H9 (cell line): ENCODE results near the gene LARGE1. TPM values are rescaled to one million over a fixed set of nuclear protein-coding genes. Genes with fewer than 3 reads are reported as not detected.

Source experiments
- DNase-seq: peaks from one replicate; pipeline ENCODE4 v3.0.0-alpha.2; 2017
- H2AFZ ChIP-seq: one replicate; pipeline ENCODE4 v1.6.1; 2013; ENCODE audit warnings: mild to moderate bottlenecking, low read length, control low read depth, moderate library complexity
- H2AK5ac ChIP-seq: 2 replicates; pipeline ENCODE4 v1.6.1; 2013; ENCODE audit warnings: low read length, control low read depth, mixed read lengths; ENCODE audit not compliant: insufficient read length
- H2BK120ac ChIP-seq: one replicate; pipeline ENCODE4 v1.6.1; 2013; ENCODE audit warnings: low read depth, mild to moderate bottlenecking, low read length, control low read depth, inconsistent platforms; ENCODE audit not compliant: poor library complexity, severe bottlenecking
- H2BK12ac ChIP-seq: 2 replicates; pipeline ENCODE4 v1.6.1; 2013; ENCODE audit warnings: low read length, control low read depth, mixed read lengths, low read depth; ENCODE audit not compliant: insufficient read length
- H2BK15ac ChIP-seq: 2 replicates; pipeline ENCODE4 v1.6.1; 2013; ENCODE audit warnings: low read depth, low read length, control low read depth
- H2BK20ac ChIP-seq: one replicate; pipeline ENCODE4 v1.6.1; 2013; ENCODE audit warnings: low read depth, mild to moderate bottlenecking, low read length, control low read depth, inconsistent platforms; ENCODE audit not compliant: poor library complexity, severe bottlenecking
- H2BK5ac ChIP-seq: 2 replicates; pipeline ENCODE4 v1.6.1; 2013; ENCODE audit warnings: low read length, control low read depth, mixed read lengths; ENCODE audit not compliant: insufficient read length
- H3K14ac ChIP-seq: 2 replicates; pipeline ENCODE4 v1.6.1; 2013; ENCODE audit warnings: low read length, control low read depth; ENCODE audit not compliant: insufficient read depth
- H3K18ac ChIP-seq: 2 replicates; pipeline ENCODE4 v1.6.1; 2013; ENCODE audit warnings: low read depth, mild to moderate bottlenecking, mixed read lengths, low read length, control low read depth; ENCODE audit not compliant: insufficient read length
- H3K23ac ChIP-seq: 2 replicates; pipeline ENCODE4 v1.6.1; 2013; ENCODE audit warnings: low read length, control low read depth, mixed read lengths, low read depth; ENCODE audit not compliant: insufficient read length
- H3K23me2 ChIP-seq: 2 replicates; pipeline ENCODE4 v1.6.1; 2013; ENCODE audit warnings: low read depth, mild to moderate bottlenecking, mixed read lengths, low read length, control low read depth; ENCODE audit not compliant: insufficient read length, poor library complexity, severe bottlenecking
- H3K27ac ChIP-seq: 2 replicates; pipeline ENCODE4 v1.5.1; 2013; ENCODE audit warnings: low read length, control low read depth, mixed read lengths, low read depth; ENCODE audit not compliant: insufficient read length
- H3K27me3 ChIP-seq: 2 replicates; pipeline ENCODE4 v1.6.1; 2013; ENCODE audit warnings: low read length, control low read depth, inconsistent platforms; ENCODE audit not compliant: insufficient read depth
- H3K4ac ChIP-seq: 2 replicates; pipeline ENCODE4 v1.6.1; 2013; ENCODE audit warnings: low read depth, mild to moderate bottlenecking, control low read depth, inconsistent platforms, low read length, moderate library complexity
- H3K4me1 ChIP-seq: 2 replicates; pipeline ENCODE4 v1.6.1; 2013; ENCODE audit warnings: low read length, control low read depth, inconsistent platforms; ENCODE audit not compliant: insufficient read depth
- H3K4me2 ChIP-seq: 2 replicates; pipeline ENCODE4 v1.6.1; 2013; ENCODE audit warnings: low read length, control low read depth, mixed read lengths; ENCODE audit not compliant: insufficient read length, insufficient read depth
- H3K56ac ChIP-seq: 2 replicates; pipeline ENCODE4 v1.6.1; 2013; ENCODE audit warnings: low read depth, mild to moderate bottlenecking, mixed read lengths, low read length, control low read depth; ENCODE audit not compliant: insufficient read length
- H3K79me1 ChIP-seq: 2 replicates; pipeline ENCODE4 v1.6.1; 2013; ENCODE audit warnings: low read depth, mild to moderate bottlenecking, moderate library complexity, low read length, control low read depth, inconsistent platforms; ENCODE audit not compliant: insufficient read depth, poor library complexity, severe bottlenecking
- H3K79me2 ChIP-seq: 2 replicates; pipeline ENCODE4 v1.6.1; 2013; ENCODE audit warnings: low read length, control low read depth, inconsistent platforms; ENCODE audit not compliant: insufficient read depth
- H3K9ac ChIP-seq: 2 replicates; pipeline ENCODE4 v1.6.1; 2013; ENCODE audit warnings: low read length, control low read depth, mixed read lengths; ENCODE audit not compliant: insufficient read length; ENCODE audit errors: extremely low read depth
- H3K9me3 ChIP-seq: one replicate; pipeline ENCODE4 v1.6.1; 2013; ENCODE audit warnings: low read depth, low read length, inconsistent platforms; ENCODE audit not compliant: control insufficient read depth
- H3T11ph ChIP-seq: one replicate; pipeline ENCODE4 v1.6.1; 2013; ENCODE audit warnings: mild to moderate bottlenecking, low read length, control low read depth, inconsistent platforms
- H4K20me1 ChIP-seq: one replicate; pipeline ENCODE4 v1.6.1; 2013; ENCODE audit not compliant: control insufficient read depth, insufficient read length, insufficient read depth
- H4K5ac ChIP-seq: 2 replicates; pipeline ENCODE4 v1.6.1; 2013; ENCODE audit warnings: low read depth, mild to moderate bottlenecking, mixed read lengths, low read length, control low read depth; ENCODE audit not compliant: insufficient read length
- H4K8ac ChIP-seq: replicated peaks from 2 replicates; pipeline ENCODE4 v1.6.1; 2013; ENCODE audit warnings: low read length, control low read depth, mixed read lengths, low read depth; ENCODE audit not compliant: insufficient read length
- H4K91ac ChIP-seq: 2 replicates; pipeline ENCODE4 v1.6.1; 2013; ENCODE audit warnings: low read depth, mild to moderate bottlenecking, moderate library complexity, mixed read lengths, low read length, control low read depth; ENCODE audit not compliant: insufficient read length
- H3K27ac Mint-ChIP-seq, 3 experiments: 2 replicates in 2 of 3; 3 replicates in 1 of 3; pipeline ENCODE4 v1.8.0; 2020 to 2021; ENCODE audit warnings: mixed read lengths in 3 of 3, mild to moderate bottlenecking in 1 of 3, moderate library complexity in 1 of 3
- H3K27me3 Mint-ChIP-seq: 2 replicates; pipeline ENCODE4 v1.8.0; 2021; ENCODE audit warnings: low read depth, mild to moderate bottlenecking, moderate library complexity, mixed read lengths
- H3K36me3 Mint-ChIP-seq, 3 experiments: 2 replicates in 2 of 3; 3 replicates in 1 of 3; pipeline ENCODE4 v1.8.0; 2020 to 2021; ENCODE audit warnings: low read depth in 3 of 3, mixed read lengths in 3 of 3; ENCODE audit not compliant: insufficient read depth in 1 of 3
- H3K4me1 Mint-ChIP-seq, 2 experiments: 2 replicates each; pipeline ENCODE4 v1.8.0; 2020; ENCODE audit warnings: mixed read lengths in 2 of 2
- H3K4me3 Mint-ChIP-seq, 2 experiments: 2 replicates in 1 of 2; 3 replicates in 1 of 2; pipeline ENCODE4 v1.8.0; 2020 to 2021; ENCODE audit warnings: mild to moderate bottlenecking in 2 of 2, mixed read lengths in 2 of 2, moderate library complexity in 1 of 2
- H3K9me3 Mint-ChIP-seq, 2 experiments: 2 replicates in 1 of 2; 3 replicates in 1 of 2; pipeline ENCODE4 v1.8.0; 2020; ENCODE audit warnings: mild to moderate bottlenecking in 2 of 2, mixed read lengths in 2 of 2, moderate library complexity in 1 of 2
- CTCF ChIP-seq: fragments of 200-600 bp; sonication (generic); conservative IDR thresholded peaks from 3 replicates; pipeline ENCODE4 v1.8.0; 2021; ENCODE audit warnings: antibody characterized with exemption, mild to moderate bottlenecking
- WGBS: extraction: QIAGEN DNeasy Blood & Tissue Kit; methylation state at CpG from one replicate; pipeline ENCODE4 v1.1.7; 2013; ENCODE audit warnings: missing lambda C conversion rate, low lambda C conversion rate, mixed read lengths; ENCODE audit not compliant: insufficient read length; ENCODE audit errors: extremely low coverage; 5-methylcytosine and 5-hydroxymethylcytosine counted together
- total RNA-seq: library from RNA; stranded (reverse); gene quantifications from 2 replicates; pipeline ENCODE4 v1.2.1, GENCODE V29; 2021

Gene LARGE1
- total RNA-seq, 1 experiment from 2014 or later: 43.5 TPM

- Histone ChIP-seq H3K23ac (no peak overlapping the region), H3K4me1 (no peaks in the 10 kb centered on the region), H4K5ac (no peak overlapping the region), H3K27me3 (no peaks in the 10 kb centered on the region), H3K18ac (no peak overlapping the region), H2BK12ac (no peak overlapping the region), H3K27ac (no peak overlapping the region), H3K79me2 (no peaks in the 10 kb centered on the region), H3K4ac (no peak overlapping the region), H3K23me2 (no peaks in the 10 kb centered on the region), H3K14ac (no peak overlapping the region), H3K4me2 (no peak overlapping the region), H2BK20ac (no peak overlapping the region), H4K91ac (no peak overlapping the region), H2BK5ac (no peak overlapping the region), H4K8ac (no peak overlapping the region), H2AK5ac (no peak overlapping the region), H3T11ph (no peak overlapping the region), H3K9me3 (no peaks in the 10 kb centered on the region), H4K20me1 (no peaks in the 10 kb centered on the region), H2BK120ac (no peak overlapping the region), H3K56ac (no peak overlapping the region), H3K79me1 (no peaks in the 10 kb centered on the region), H2AFZ (no peak overlapping the region), H2BK15ac (no peak overlapping the region), H3K9ac (no peak overlapping the region)
- H3K27me3 Mint-ChIP-seq: no peaks in the 10 kb centered on the region
- no peak for TF ChIP-seq CTCF
- no peak for DNase-seq
- H3K4me3 Mint-ChIP-seq: no peak overlapping the region
- H3K27ac Mint-ChIP-seq: no peak overlapping the region
- no peaks in the 10 kb centered on the region for H3K4me1 Mint-ChIP-seq
- WGBS: no CpG with 5 or more reads among the region's 4 CpGs
- H3K9me3 Mint-ChIP-seq: peaks cover 0 to 3% of the 10 kb centered on the region in 2 experiments; a peak in 1 of 5 replicates
- H3K36me3 Mint-ChIP-seq: peaks cover 10 to 19% (median 15%) of the 10 kb centered on the region in 3 experiments
Measured at GRCh38 chr22:33697640-33698039, 222.6 kb downstream of the LARGE1 start.
